ENCODE results near the gene THSD1. TPM values are rescaled to one million over a fixed set of nuclear protein-coding genes. Genes with fewer than 3 reads are reported as not detected.

THSD1 gene
- total and polyA plus RNA-seq, 9 of the 15 experiments (the other 6 are each of a cell fraction or from before 2014, with no cell fraction given) = 0.01 to 0.11 (median 0.04) TPM; not detected in 2

- no peak for TF ChIP-seq ZNF695 (CRISPR knock-in tag; IDR thresholded peaks at IDR 0.05)
- TF ChIP-seq MTA3 (IDR thresholded peaks at IDR 0.05; ENCODE audit: borderline replicate concordance) = no peak
- TF ChIP-seq RBBP5 (IDR thresholded peaks at IDR 0.05; ENCODE audit: borderline replicate concordance, insufficient read depth, low read length, poor library complexity, severe bottlenecking) = no peak
- no peak for TF ChIP-seq ZNF551 (CRISPR knock-in tag; IDR thresholded peaks at IDR 0.05)
- TF ChIP-seq FOXO4 (CRISPR knock-in tag; IDR thresholded peaks at IDR 0.05) = no peak
- no peak for TF ChIP-seq SUPT5H (IDR thresholded peaks at IDR 0.05)
- no peak for TF ChIP-seq YY1 (IDR thresholded peaks at IDR 0.05; ENCODE audit: borderline replicate concordance in 1 of 3, control insufficient read depth in 1 of 3, extremely low read depth in 1 of 3, insufficient read depth in 3 of 3, insufficient read length in 1 of 3, insufficient replicate concordance in 2 of 3, low read depth in 1 of 3, low read length in 2 of 3)
- no peaks in the 10 kb centered on the region for H3K36me3 ChIP-seq (ENCODE audit: control insufficient read depth, insufficient read depth, low read length)
- in situ Hi-C loops (cut with MboI) = no loop called here
- no peak overlapping the region for H2AFZ ChIP-seq (ENCODE audit: low read depth, low read length)
- no peaks in the 10 kb centered on the region for H3K9me1 ChIP-seq (ENCODE audit: control insufficient read depth, insufficient read depth, low read length)
- no peak overlapping the region for H3K4me3 ChIP-seq
- intact Hi-C loops (cut with micrococcal nuclease) = no loop called here
- ChIA-PET POLR2A (interaction anchor here (1.0 kb wide), 1 partner anchor 11 kb away, joined by 4 read pairs; no protein-coding TSS in a partner anchor), CTCF (ENCODE audit: low intra/inter-chr PET ratio) (no interaction called here)
- H3K4me2 ChIP-seq (ENCODE audit: insufficient read depth, low read length) = no peak overlapping the region
- no peaks in the 10 kb centered on the region for H3K9me3 ChIP-seq (replicated peaks; ENCODE audit: control insufficient read depth, insufficient read depth, low read depth, low read length)
- DNase-seq (ENCODE audit: extremely low read depth in 1 of 4, low spot score in 3 of 4) = no peak
- ATAC-seq = no peak
- 0% methylated on average over 4 of the region's 4 CpGs for WGBS (ENCODE audit: insufficient coverage, low coverage, missing lambda C conversion rate)
- peaks cover 0 to 8% of the 10 kb centered on the region in 2 experiments; a peak in 3 of 5 replicates for H3K27me3 ChIP-seq (ENCODE audit: control insufficient read depth in 2 of 2, insufficient read depth in 2 of 2, low read length in 2 of 2)
- BruUV-seq (replicated peaks) = no TSS peak
- H3K9ac ChIP-seq (ENCODE audit: insufficient read depth in 1 of 2, low read depth in 2 of 2, low read length in 2 of 2) = no peak overlapping the region
- FAIRE-seq = no peak
- no peaks in the 10 kb centered on the region for H3K4me1 ChIP-seq (replicated peaks in 1 of 2; ENCODE audit: control insufficient read depth in 2 of 2, insufficient read depth in 2 of 2, low read length in 2 of 2)
- H3K27ac ChIP-seq (ENCODE audit: extremely low read depth, low read depth, low read length) = no peak overlapping the region
- H4K20me1 ChIP-seq (replicated peaks; ENCODE audit: control insufficient read depth, insufficient read depth, low read length) = no peaks in the 10 kb centered on the region
- H3K79me2 ChIP-seq (ENCODE audit: control insufficient read depth, insufficient read depth, low read length) = no peaks in the 10 kb centered on the region
These were observed 44.7 kb downstream of the THSD1 start for GRCh38 chr13:52361225-52361624.

All from K562 (cell line).